ENCODE results near the gene CDC42. TPM values are rescaled to one million over a fixed set of nuclear protein-coding genes. Genes with fewer than 3 reads are reported as not detected.

Gene CDC42
- polyA plus RNA-seq, 3 donors, result 210 to 731 (median 606) TPM

DNA sequence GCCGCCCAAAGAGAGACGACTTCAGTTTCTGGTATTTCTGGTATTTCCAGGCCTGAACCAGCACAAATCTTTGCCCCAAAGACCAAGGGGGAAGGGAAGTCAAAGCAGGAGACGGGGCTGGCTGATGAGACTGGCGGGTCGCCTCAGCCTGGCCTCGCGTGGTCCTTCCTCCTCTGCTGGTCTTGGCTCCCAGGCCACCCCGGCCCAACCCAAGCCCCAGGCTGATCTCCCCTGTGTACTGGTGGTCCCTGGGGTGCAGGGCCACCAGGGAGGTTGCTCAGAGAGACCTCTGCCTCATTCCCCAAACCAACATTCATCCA lies 70.5 kb downstream of the CDC42 start:
- Histone ChIP-seq H3K27ac (ENCODE audit: low read depth in 1 of 2, low read length in 2 of 2) (no peak overlapping the region), H3K4me3 (replicated peaks in 1 of 3; ENCODE audit: low read depth in 2 of 3, low read length in 3 of 3) (no peak overlapping the region), H3K36me3 (replicated peaks in 1 of 2; ENCODE audit: control insufficient read depth in 1 of 2, insufficient read depth in 2 of 2, low read length in 2 of 2) (peaks cover 13 to 29% of the 10 kb centered on the region in 2 donors), H3K4me2 (replicated peaks; ENCODE audit: extremely low read depth, low read length, poor library complexity, severe bottlenecking) (no peak overlapping the region), H2AFZ (ENCODE audit: insufficient read depth, low read depth, low read length, poor library complexity, severe bottlenecking) (no peak overlapping the region), H3K79me2 (ENCODE audit: insufficient read depth, low read length) (no peaks in the 10 kb centered on the region), H3K4me1 (ENCODE audit: control insufficient read depth in 1 of 2, insufficient read depth in 2 of 2, low read length in 2 of 2) (peaks cover 0 to 2% of the 10 kb centered on the region in 2 donors), H3K27me3 (ENCODE audit: control insufficient read depth in 2 of 2, insufficient read depth in 2 of 2, low read length in 2 of 2) (no peaks in the 10 kb centered on the region), H3K9ac (ENCODE audit: insufficient read depth, low read length, poor library complexity, severe bottlenecking) (no peak overlapping the region), H3K9me3 (replicated peaks in 1 of 2; ENCODE audit: control insufficient read depth in 1 of 2, insufficient read depth in 1 of 2, low read length in 2 of 2) (no peaks in the 10 kb centered on the region), H4K20me1 (ENCODE audit: insufficient read depth, low read length) (peaks cover 68% of the 10 kb centered on the region)
- H3K4me1 Mint-ChIP-seq, result peaks cover 8% of the 10 kb centered on the region
- no peak overlapping the region for H3K4me3 Mint-ChIP-seq
- peaks cover 0 to 2% (median 1%) of the 10 kb centered on the region in 3 donors for H3K27me3 Mint-ChIP-seq (ENCODE audit: low read depth in 3 of 3)
- TF ChIP-seq, protein P1, sequence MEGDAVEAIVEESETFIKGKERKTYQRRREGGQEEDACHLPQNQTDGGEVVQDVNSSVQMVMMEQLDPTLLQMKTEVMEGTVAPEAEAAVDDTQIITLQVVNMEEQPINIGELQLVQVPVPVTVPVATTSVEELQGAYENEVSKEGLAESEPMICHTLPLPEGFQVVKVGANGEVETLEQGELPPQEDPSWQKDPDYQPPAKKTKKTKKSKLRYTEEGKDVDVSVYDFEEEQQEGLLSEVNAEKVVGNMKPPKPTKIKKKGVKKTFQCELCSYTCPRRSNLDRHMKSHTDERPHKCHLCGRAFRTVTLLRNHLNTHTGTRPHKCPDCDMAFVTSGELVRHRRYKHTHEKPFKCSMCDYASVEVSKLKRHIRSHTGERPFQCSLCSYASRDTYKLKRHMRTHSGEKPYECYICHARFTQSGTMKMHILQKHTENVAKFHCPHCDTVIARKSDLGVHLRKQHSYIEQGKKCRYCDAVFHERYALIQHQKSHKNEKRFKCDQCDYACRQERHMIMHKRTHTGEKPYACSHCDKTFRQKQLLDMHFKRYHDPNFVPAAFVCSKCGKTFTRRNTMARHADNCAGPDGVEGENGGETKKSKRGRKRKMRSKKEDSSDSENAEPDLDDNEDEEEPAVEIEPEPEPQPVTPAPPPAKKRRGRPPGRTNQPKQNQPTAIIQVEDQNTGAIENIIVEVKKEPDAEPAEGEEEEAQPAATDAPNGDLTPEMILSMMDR (IDR thresholded peaks at IDR 0.05), result no peak
- WGBS (ENCODE audit: insufficient coverage), result 94% methylated on average over 2 of the region's 8 CpGs
- peaks cover 0 to 2% (median 0%) of the 10 kb centered on the region in 7 donors for H3K9me3 Mint-ChIP-seq
- intact Hi-C loops (cut with micrococcal nuclease), result loop anchor here in 1 of 2 donors (10.0 kb wide), 1 partner anchor 522 kb away; the partner anchor contains the start of gene C1QC
- H3K36me3 Mint-ChIP-seq, result peaks cover 21 to 24% of the 10 kb centered on the region in 2 donors
- no peak for DNase-seq
- no peak overlapping the region for H3K27ac Mint-ChIP-seq

DNA sequence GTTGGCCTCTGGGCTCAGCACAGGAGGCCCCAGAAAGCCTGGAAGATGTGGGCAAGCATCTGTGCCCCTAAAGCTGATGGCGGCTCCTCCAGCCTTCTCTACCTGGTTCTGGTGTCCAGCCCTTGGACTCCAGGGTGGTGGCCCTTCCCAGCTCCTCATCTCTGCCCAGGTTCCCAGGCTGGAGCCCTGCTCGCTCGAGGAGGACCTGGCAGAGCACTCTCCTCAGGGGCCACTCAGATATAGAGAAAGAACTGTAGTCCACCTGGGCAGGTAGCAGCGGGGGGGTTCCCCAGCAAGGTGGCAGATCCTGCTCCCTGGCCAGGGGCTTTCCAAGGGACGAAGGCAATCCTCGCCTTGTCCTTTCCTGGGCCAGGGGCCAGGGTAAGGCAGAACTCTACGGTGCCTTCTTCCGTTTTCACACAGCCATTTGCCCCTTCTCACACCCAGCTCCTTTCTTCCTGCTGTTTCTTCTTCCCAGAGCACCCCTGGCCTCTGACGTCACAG lies 71.4 kb downstream of the CDC42 start:
- peaks cover 58% of the 10 kb centered on the region for H4K20me1 ChIP-seq (ENCODE audit: insufficient read depth, low read length)
- Mint-ChIP-seq H3K9me3 (peaks cover 0 to under 1% (median 0%) of the 10 kb centered on the region in 7 donors), H3K4me3 (no peak overlapping the region), H3K27ac (no peak overlapping the region), H3K27me3 (ENCODE audit: low read depth in 3 of 3) (peaks cover 0 to 2% (median 1%) of the 10 kb centered on the region in 3 donors), H3K4me1 (peaks cover 12% of the 10 kb centered on the region), H3K36me3 (peaks cover 13 to 17% of the 10 kb centered on the region in 2 donors)
- H3K9ac ChIP-seq (ENCODE audit: insufficient read depth, low read length, poor library complexity, severe bottlenecking), result no peak overlapping the region
- H3K4me3 ChIP-seq (replicated peaks in 1 of 3; ENCODE audit: low read depth in 2 of 3, low read length in 3 of 3), result no peak overlapping the region
- peaks cover 4 to 19% of the 10 kb centered on the region in 2 donors for H3K36me3 ChIP-seq (replicated peaks in 1 of 2; ENCODE audit: control insufficient read depth in 1 of 2, insufficient read depth in 2 of 2, low read length in 2 of 2)
- H3K27me3 ChIP-seq (ENCODE audit: control insufficient read depth in 2 of 2, insufficient read depth in 2 of 2, low read length in 2 of 2), result no peaks in the 10 kb centered on the region
- H3K4me1 ChIP-seq (ENCODE audit: control insufficient read depth in 1 of 2, insufficient read depth in 2 of 2, low read length in 2 of 2), result peaks cover 0 to 2% of the 10 kb centered on the region in 2 donors
- H3K4me2 ChIP-seq (replicated peaks; ENCODE audit: extremely low read depth, low read length, poor library complexity, severe bottlenecking), result no peak overlapping the region
- TF ChIP-seq, protein P1 (IDR thresholded peaks at IDR 0.05), result no peak
- no peak overlapping the region for H3K27ac ChIP-seq (ENCODE audit: low read depth in 1 of 2, low read length in 2 of 2)
- no peak overlapping the region for H2AFZ ChIP-seq (ENCODE audit: insufficient read depth, low read depth, low read length, poor library complexity, severe bottlenecking)
- no peak for DNase-seq
- no peaks in the 10 kb centered on the region for H3K79me2 ChIP-seq (ENCODE audit: insufficient read depth, low read length)
- WGBS (ENCODE audit: insufficient coverage), result 89% methylated on average over 9 of the region's 9 CpGs
- intact Hi-C loops (cut with micrococcal nuclease), result loop anchor here in 1 of 2 donors (10.0 kb wide), 1 partner anchor 521 kb away; the partner anchor contains the start of gene C1QC
- H3K9me3 ChIP-seq (replicated peaks in 1 of 2; ENCODE audit: control insufficient read depth in 1 of 2, insufficient read depth in 1 of 2, low read length in 2 of 2), result no peaks in the 10 kb centered on the region
